GM23338 (cell line): Measurements from ENCODE around the gene RAD50.

ENCODE experiments used
- CREB1 ChIP-seq: fragments of 250-450 bp; sonication (Bioruptor Pico); IDR thresholded peaks from 2 replicates; pipeline ENCODE4 v1.5.0; 2020; ENCODE audit warnings: low read depth, mild to moderate bottlenecking, moderate library complexity
- CTCF ChIP-seq, 2 experiments: fragments of 200-600 bp in 1 of 2; sonication (generic) in 1 of 2; conservative IDR thresholded peaks; 2 replicates each; pipeline versions ENCODE4 v1.5.1 to v1.6.1; 2016 to 2017; ENCODE audit warnings: antibody characterized with exemption in 2 of 2, low read depth in 2 of 2, mild to moderate bottlenecking in 2 of 2, moderate library complexity in 1 of 2
- EZH2 ChIP-seq: fragments of 200-600 bp; sonication (generic); IDR thresholded peaks from one replicate; pipeline ENCODE4 v1.8.0; 2017; ENCODE audit warnings: antibody characterized with exemption, mild to moderate bottlenecking, low read depth; ENCODE audit not compliant: unreplicated experiment
- EZH2phosphoT487 ChIP-seq: fragments of 200-600 bp; sonication (generic); IDR thresholded peaks from one replicate; pipeline ENCODE4 v1.8.1; 2018; ENCODE audit warnings: antibody characterized with exemption; ENCODE audit not compliant: unreplicated experiment
- REST ChIP-seq: IDR thresholded peaks from one replicate; pipeline ENCODE4 v1.6.1; 2018; ENCODE audit warnings: antibody characterized with exemption; ENCODE audit not compliant: unreplicated experiment

GRCh38 chr5:132611965-132612364 lies 55.2 kb downstream of the RAD50 start:
- TF ChIP-seq CTCF (conservative IDR thresholded peaks at IDR 0.05; ENCODE audit: low read depth in 2 of 2) (no peak), REST (no peak), CREB1 (CRISPR knock-in tag) (no peak), EZH2 (no peak), EZH2phosphoT487 (no peak)
